HepG2 (cell line): ENCODE measurements around the gene HRC. TPM values are rescaled to one million over a fixed set of nuclear protein-coding genes. Genes with fewer than 3 reads are reported as not detected.
A peak's percentile ranks its signal among the peaks of the same experiment; 100 is the strongest.

ENCODE experiments used
- CC2D1A ChIP-seq: sonication (generic); formaldehyde crosslinking; IDR thresholded peaks from 2 replicates; pipeline ENCODE4 v1.8.1; 2023; ENCODE audit warnings: mild to moderate bottlenecking, missing genetic modification reagents
- FOXK2 ChIP-seq: fragments of 450-650 bp; IDR thresholded peaks from 2 replicates; pipeline ENCODE4 v1.6.1; 2016
- KMT2A ChIP-seq: sonication (generic); formaldehyde crosslinking; IDR thresholded peaks from 2 replicates; pipeline ENCODE4 v1.4.0; 2020; ENCODE audit warnings: missing genetic modification reagents
- MBD4 ChIP-seq: IDR thresholded peaks from 2 replicates; pipeline ENCODE4 v1.6.1; 2012; ENCODE audit warnings: low read length, inconsistent platforms, borderline replicate concordance
- NR2C2 ChIP-seq: sonication (generic); formaldehyde crosslinking; IDR thresholded peaks from 2 replicates; pipeline ENCODE4 v1.4.0; 2020; ENCODE audit warnings: missing genetic modification reagents, mild to moderate bottlenecking, moderate library complexity, borderline replicate concordance
- NR2F6 ChIP-seq, 2 experiments: IDR thresholded peaks; 2 replicates each; pipeline ENCODE4 v1.6.1; 2016; ENCODE audit warnings: antibody characterized with exemption in 1 of 2, mild to moderate bottlenecking in 1 of 2
- XRCC5 ChIP-seq: fragments of 200-400 bp; formaldehyde crosslinking; optimal IDR thresholded peaks from 2 replicates; pipeline ENCODE3; 2017; ENCODE audit warnings: mild to moderate bottlenecking, low read length
- ZBTB3 ChIP-seq: sonication (generic); formaldehyde crosslinking; IDR thresholded peaks from 2 replicates; pipeline ENCODE4 v1.4.0; 2020; ENCODE audit warnings: low read depth, mild to moderate bottlenecking, moderate library complexity, missing genetic modification reagents, borderline replicate concordance
- ZMYM4 ChIP-seq: sonication (generic); formaldehyde crosslinking; IDR thresholded peaks from 2 replicates; pipeline ENCODE4 v1.8.1; 2023; ENCODE audit warnings: mild to moderate bottlenecking, missing genetic modification reagents
- ZNF44 ChIP-seq: sonication (generic); formaldehyde crosslinking; IDR thresholded peaks from 2 replicates; pipeline ENCODE4 v1.5.1; 2020; ENCODE audit warnings: mild to moderate bottlenecking, missing genetic modification reagents
- ZNF550 ChIP-seq: sonication (generic); formaldehyde crosslinking; IDR thresholded peaks from 2 replicates; pipeline ENCODE4 v1.4.0; 2020; ENCODE audit warnings: mild to moderate bottlenecking, missing genetic modification reagents, borderline replicate concordance
- polyA plus RNA-seq, 8 experiments: library from polyadenylated mRNA; depleted of rRNA in 3 of 8; stranded (reverse) in 7 of 8; unstranded in 1 of 8; fragments of >200 nt; fragmentation: Illumina TruSeq in 4 of 8; extraction: Trizol in 4 of 8; gene quantifications; 2 replicates each; pipeline versions ENCODE4 v1.2.1 to v1.2.3, GENCODE V29; 2011 to 2016; ENCODE audit warnings: low read depth in 4 of 8, missing spikeins in 1 of 8, mixed read lengths in 1 of 8; ENCODE audit not compliant: insufficient read depth in 1 of 8
- total RNA-seq, 5 experiments: library from RNA; depleted of rRNA; stranded (reverse); fragments of >200 nt; fragmentation: Illumina TruSeq; extraction: Trizol; gene quantifications; 2 replicates each; pipeline ENCODE4 v1.2.3, GENCODE V29; 2016; ENCODE audit warnings: low read depth in 1 of 5
- TF ChIP-seq, protein P1 (sequence below): sonication (generic); formaldehyde crosslinking; IDR thresholded peaks from one replicate; pipeline ENCODE4 v1.5.1; 2020; ENCODE audit warnings: mild to moderate bottlenecking, missing genetic modification reagents; ENCODE audit errors: not compliant biosample characterization
- TF ChIP-seq, protein P2 (sequence below): sonication (generic); formaldehyde crosslinking; IDR thresholded peaks from 2 replicates; pipeline ENCODE4 v1.9.0; 2021; ENCODE audit warnings: missing genetic modification reagents, borderline replicate concordance
- TF ChIP-seq, protein P3 (sequence below): sonication (generic); formaldehyde crosslinking; IDR thresholded peaks from 2 replicates; pipeline ENCODE4 v1.8.0; 2022; ENCODE audit warnings: mild to moderate bottlenecking, missing genetic modification reagents; ENCODE audit not compliant: insufficient replicate concordance
- TF ChIP-seq, protein P4 (sequence below): sonication (generic); formaldehyde crosslinking; IDR thresholded peaks from 2 replicates; pipeline ENCODE4 v1.5.0; 2020; ENCODE audit warnings: missing genetic modification reagents, mild to moderate bottlenecking, borderline replicate concordance

Gene HRC
- total and polyA plus RNA-seq, 2 of the 13 experiments (the other 11 are each of a cell fraction or from before 2014, with no cell fraction given) = 3.6 to 15.4 TPM

DNA sequence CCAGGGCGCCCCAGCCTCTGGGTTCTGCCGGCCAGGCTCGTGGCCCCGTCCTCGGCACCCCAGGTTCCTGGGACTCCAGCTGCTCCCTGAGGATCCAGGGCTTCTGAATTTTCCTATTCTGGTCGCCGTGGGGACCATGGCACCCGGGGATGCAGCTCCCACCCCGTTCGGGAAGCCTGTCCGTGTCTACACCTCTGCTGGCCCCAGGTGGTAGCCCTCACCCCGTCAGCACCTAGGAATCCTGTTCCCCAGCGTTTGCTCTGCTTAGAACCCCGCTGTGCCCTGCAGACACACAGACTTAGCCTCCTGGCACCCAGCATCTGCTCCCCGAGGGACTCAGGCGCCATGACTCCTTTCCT lies 34.9 kb downstream of the HRC start (continued):
- TF ChIP-seq, protein P1, sequence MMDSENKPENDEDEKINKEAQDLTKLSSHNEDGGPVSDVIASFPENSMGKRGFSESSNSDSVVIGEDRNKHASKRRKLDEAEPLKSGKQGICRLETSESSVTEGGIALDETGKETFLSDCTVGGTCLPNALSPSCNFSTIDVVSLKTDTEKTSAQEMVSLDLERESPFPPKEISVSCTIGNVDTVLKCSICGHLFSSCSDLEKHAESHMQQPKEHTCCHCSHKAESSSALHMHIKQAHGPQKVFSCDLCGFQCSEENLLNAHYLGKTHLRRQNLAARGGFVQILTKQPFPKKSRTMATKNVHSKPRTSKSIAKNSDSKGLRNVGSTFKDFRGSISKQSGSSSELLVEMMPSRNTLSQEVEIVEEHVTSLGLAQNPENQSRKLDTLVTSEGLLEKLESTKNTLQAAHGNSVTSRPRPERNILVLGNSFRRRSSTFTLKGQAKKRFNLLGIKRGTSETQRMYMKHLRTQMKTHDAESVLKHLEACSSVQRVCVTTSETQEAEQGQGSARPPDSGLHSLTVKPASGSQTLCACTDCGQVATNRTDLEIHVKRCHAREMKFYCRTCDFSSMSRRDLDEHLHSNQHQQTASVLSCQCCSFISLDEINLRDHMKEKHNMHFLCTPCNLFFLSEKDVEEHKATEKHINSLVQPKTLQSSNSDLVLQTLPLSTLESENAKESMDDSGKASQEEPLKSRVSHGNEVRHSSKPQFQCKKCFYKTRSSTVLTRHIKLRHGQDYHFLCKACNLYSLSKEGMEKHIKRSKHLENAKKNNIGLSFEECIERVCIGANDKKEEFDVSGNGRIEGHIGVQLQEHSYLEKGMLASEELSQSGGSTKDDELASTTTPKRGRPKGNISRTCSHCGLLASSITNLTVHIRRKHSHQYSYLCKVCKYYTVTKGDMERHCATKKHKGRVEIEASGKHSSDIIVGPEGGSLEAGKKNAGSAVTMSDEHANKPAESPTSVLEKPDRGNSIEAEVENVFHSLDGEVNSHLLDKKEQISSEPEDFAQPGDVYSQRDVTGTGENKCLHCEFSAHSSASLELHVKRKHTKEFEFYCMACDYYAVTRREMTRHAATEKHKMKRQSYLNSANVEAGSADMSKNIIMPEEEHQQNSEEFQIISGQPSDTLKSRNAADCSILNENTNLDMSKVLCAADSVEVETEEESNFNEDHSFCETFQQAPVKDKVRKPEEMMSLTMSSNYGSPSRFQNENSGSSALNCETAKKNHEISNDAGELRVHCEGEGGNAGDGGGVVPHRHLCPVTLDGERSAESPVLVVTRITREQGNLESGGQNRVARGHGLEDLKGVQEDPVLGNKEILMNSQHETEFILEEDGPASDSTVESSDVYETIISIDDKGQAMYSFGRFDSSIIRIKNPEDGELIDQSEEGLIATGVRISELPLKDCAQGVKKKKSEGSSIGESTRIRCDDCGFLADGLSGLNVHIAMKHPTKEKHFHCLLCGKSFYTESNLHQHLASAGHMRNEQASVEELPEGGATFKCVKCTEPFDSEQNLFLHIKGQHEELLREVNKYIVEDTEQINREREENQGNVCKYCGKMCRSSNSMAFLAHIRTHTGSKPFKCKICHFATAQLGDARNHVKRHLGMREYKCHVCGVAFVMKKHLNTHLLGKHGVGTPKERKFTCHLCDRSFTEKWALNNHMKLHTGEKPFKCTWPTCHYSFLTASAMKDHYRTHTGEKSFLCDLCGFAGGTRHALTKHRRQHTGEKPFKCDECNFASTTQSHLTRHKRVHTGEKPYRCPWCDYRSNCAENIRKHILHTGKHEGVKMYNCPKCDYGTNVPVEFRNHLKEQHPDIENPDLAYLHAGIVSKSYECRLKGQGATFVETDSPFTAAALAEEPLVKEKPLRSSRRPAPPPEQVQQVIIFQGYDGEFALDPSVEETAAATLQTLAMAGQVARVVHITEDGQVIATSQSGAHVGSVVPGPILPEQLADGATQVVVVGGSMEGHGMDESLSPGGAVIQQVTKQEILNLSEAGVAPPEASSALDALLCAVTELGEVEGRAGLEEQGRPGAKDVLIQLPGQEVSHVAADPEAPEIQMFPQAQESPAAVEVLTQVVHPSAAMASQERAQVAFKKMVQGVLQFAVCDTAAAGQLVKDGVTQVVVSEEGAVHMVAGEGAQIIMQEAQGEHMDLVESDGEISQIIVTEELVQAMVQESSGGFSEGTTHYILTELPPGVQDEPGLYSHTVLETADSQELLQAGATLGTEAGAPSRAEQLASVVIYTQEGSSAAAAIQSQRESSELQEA (CRISPR knock-in tag) = no peak
- TF ChIP-seq, protein P2, sequence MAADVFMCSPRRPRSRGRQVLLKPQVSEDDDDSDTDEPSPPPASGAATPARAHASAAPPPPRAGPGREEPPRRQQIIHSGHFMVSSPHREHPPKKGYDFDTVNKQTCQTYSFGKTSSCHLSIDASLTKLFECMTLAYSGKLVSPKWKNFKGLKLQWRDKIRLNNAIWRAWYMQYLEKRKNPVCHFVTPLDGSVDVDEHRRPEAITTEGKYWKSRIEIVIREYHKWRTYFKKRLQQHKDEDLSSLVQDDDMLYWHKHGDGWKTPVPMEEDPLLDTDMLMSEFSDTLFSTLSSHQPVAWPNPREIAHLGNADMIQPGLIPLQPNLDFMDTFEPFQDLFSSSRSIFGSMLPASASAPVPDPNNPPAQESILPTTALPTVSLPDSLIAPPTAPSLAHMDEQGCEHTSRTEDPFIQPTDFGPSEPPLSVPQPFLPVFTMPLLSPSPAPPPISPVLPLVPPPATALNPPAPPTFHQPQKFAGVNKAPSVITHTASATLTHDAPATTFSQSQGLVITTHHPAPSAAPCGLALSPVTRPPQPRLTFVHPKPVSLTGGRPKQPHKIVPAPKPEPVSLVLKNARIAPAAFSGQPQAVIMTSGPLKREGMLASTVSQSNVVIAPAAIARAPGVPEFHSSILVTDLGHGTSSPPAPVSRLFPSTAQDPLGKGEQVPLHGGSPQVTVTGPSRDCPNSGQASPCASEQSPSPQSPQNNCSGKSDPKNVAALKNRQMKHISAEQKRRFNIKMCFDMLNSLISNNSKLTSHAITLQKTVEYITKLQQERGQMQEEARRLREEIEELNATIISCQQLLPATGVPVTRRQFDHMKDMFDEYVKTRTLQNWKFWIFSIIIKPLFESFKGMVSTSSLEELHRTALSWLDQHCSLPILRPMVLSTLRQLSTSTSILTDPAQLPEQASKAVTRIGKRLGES = no peak
- no peak for TF ChIP-seq MBD4
- TF ChIP-seq NR2C2 (CRISPR knock-in tag) = no peak
- TF ChIP-seq ZNF550 (CRISPR knock-in tag) = no peak
- no peak for TF ChIP-seq NR2F6 (IDR thresholded peaks at IDR 0.05)
- no peak for TF ChIP-seq NR2F6 (CRISPR knock-in tag; IDR thresholded peaks at IDR 0.05)
- TF ChIP-seq, protein P3, sequence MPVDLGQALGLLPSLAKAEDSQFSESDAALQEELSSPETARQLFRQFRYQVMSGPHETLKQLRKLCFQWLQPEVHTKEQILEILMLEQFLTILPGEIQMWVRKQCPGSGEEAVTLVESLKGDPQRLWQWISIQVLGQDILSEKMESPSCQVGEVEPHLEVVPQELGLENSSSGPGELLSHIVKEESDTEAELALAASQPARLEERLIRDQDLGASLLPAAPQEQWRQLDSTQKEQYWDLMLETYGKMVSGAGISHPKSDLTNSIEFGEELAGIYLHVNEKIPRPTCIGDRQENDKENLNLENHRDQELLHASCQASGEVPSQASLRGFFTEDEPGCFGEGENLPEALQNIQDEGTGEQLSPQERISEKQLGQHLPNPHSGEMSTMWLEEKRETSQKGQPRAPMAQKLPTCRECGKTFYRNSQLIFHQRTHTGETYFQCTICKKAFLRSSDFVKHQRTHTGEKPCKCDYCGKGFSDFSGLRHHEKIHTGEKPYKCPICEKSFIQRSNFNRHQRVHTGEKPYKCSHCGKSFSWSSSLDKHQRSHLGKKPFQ (CRISPR knock-in tag) = peak; percentile 1
- TF ChIP-seq ZNF44 (CRISPR knock-in tag) = no peak
- 0 out of 2 replicates have a peak, but pooled peaks have one; percentile 5 for TF ChIP-seq ZMYM4 (CRISPR knock-in tag)
- 0 out of 2 replicates have a peak, but pooled peaks have one; percentile 5 for TF ChIP-seq KMT2A (CRISPR knock-in tag)
- TF ChIP-seq ZBTB3 = no peak
- TF ChIP-seq, protein P4, sequence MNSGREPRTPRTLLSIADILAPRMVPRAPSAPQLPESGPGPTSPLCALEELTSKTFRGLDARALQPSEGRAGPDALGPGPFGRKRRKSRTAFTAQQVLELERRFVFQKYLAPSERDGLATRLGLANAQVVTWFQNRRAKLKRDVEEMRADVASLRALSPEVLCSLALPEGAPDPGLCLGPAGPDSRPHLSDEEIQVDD (CRISPR knock-in tag) = no peak
- TF ChIP-seq XRCC5 = peak; percentile 3
- TF ChIP-seq FOXK2 = no peak
- TF ChIP-seq CC2D1A = no peak
